ENCODE results near the gene PDE4A. TPM values are rescaled to one million over a fixed set of nuclear protein-coding genes. Genes with fewer than 3 reads are reported as not detected.

PDE4A gene
- total and polyA plus RNA-seq, 2 donors (not counting 3 experiments of a cell fraction or from before 2014, with no cell fraction given), result 3.8 to 10.0 TPM

- H3K4me3 ChIP-seq (replicated peaks in 1 of 3; ENCODE audit: insufficient read depth in 1 of 3, low read depth in 1 of 3, low read length in 3 of 3), result peak overlapping the region in 1 of 3 experiments; percentile 47
Measured at GRCh38 chr19:10432736-10433130, 12.4 kb downstream of the PDE4A start.

GRCh38 chr19:10433131-10433536 is 12.8 kb downstream of the PDE4A start:
- H3K9me3 ChIP-seq (replicated peaks; ENCODE audit: control insufficient read depth, insufficient read depth, low read length), result no peaks in the 10 kb centered on the region
- DNase-seq (ENCODE audit: low read depth, low spot score) (no peak), FAIRE-seq (no peak)
- no peaks in the 10 kb centered on the region for H3K79me2 ChIP-seq (ENCODE audit: control insufficient read depth, insufficient read depth, low read length)
- H3K4me1 ChIP-seq (ENCODE audit: control insufficient read depth, extremely low read depth, insufficient read depth, low read length), result peaks cover 20% of the 10 kb centered on the region
- no peak overlapping the region for H2AFZ ChIP-seq (ENCODE audit: low read depth, low read length)
- H3K9me1 ChIP-seq (replicated peaks; ENCODE audit: control insufficient read depth, extremely low read depth, insufficient read depth, low read length), result no peaks in the 10 kb centered on the region
- H3K4me2 ChIP-seq (ENCODE audit: insufficient read depth, low read length), result no peak overlapping the region
- no peaks in the 10 kb centered on the region for H4K20me1 ChIP-seq (replicated peaks; ENCODE audit: control insufficient read depth, extremely low read depth, insufficient read depth, low read length)
- dilution Hi-C loops (cut with MboI; ENCODE audit: extremely low pct_ligation_motif_present, low sequenced_read_pairs) (no loop called here), intact Hi-C loops (cut with micrococcal nuclease) (no loop called here)
- ChIA-PET POLR2A (no interaction called here), CTCF (no interaction called here)
- H3K9ac ChIP-seq (replicated peaks; ENCODE audit: extremely low read depth, insufficient read depth, low read length), result no peak overlapping the region
- H3K36me3 ChIP-seq (ENCODE audit: control insufficient read depth in 2 of 2, extremely low read depth in 1 of 2, insufficient read depth in 2 of 2, low read length in 2 of 2), result no peaks in the 10 kb centered on the region
- no peak overlapping the region for H3K27ac ChIP-seq (ENCODE audit: insufficient read depth, low read depth, low read length)
- TF ChIP-seq MYC (IDR thresholded peaks at IDR 0.05; ENCODE audit: low read depth, low read length) (no peak), FOS (IDR thresholded peaks at IDR 0.05; ENCODE audit: borderline replicate concordance, insufficient read depth, low read length) (no peak), JUN (IDR thresholded peaks at IDR 0.05; ENCODE audit: borderline replicate concordance, insufficient read depth, insufficient read length, low read depth) (no peak), MAX (IDR thresholded peaks at IDR 0.05; ENCODE audit: insufficient read depth, insufficient read length) (no peak), GATA2 (IDR thresholded peaks at IDR 0.05; ENCODE audit: insufficient read depth, insufficient read length, low read depth, low read length) (no peak), POLR2AphosphoS5 (IDR thresholded peaks at IDR 0.05; ENCODE audit: insufficient read depth, low read depth, low read length) (no peak), EZH2 (IDR thresholded peaks at IDR 0.05; ENCODE audit: borderline replicate concordance, low read depth, low read length, severe bottlenecking) (no peak), POLR2A (IDR thresholded peaks at IDR 0.05; ENCODE audit: low read depth, low read length) (no peak)
- TF ChIP-seq, protein P1, sequence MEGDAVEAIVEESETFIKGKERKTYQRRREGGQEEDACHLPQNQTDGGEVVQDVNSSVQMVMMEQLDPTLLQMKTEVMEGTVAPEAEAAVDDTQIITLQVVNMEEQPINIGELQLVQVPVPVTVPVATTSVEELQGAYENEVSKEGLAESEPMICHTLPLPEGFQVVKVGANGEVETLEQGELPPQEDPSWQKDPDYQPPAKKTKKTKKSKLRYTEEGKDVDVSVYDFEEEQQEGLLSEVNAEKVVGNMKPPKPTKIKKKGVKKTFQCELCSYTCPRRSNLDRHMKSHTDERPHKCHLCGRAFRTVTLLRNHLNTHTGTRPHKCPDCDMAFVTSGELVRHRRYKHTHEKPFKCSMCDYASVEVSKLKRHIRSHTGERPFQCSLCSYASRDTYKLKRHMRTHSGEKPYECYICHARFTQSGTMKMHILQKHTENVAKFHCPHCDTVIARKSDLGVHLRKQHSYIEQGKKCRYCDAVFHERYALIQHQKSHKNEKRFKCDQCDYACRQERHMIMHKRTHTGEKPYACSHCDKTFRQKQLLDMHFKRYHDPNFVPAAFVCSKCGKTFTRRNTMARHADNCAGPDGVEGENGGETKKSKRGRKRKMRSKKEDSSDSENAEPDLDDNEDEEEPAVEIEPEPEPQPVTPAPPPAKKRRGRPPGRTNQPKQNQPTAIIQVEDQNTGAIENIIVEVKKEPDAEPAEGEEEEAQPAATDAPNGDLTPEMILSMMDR (IDR thresholded peaks at IDR 0.05; ENCODE audit: extremely low read depth in 1 of 2, insufficient read depth in 1 of 2, low read depth in 1 of 2, low read length in 2 of 2), result no peak
- no TSS peak for BruUV-seq (replicated peaks)
- no peak overlapping the region for H3K4me3 ChIP-seq (replicated peaks in 1 of 3; ENCODE audit: insufficient read depth in 1 of 3, low read depth in 1 of 3, low read length in 3 of 3)
- H3K27me3 ChIP-seq (ENCODE audit: control insufficient read depth in 2 of 2, insufficient read depth in 2 of 2, low read length in 2 of 2), result no peaks in the 10 kb centered on the region

More at GRCh38 chr19:10432736-10433130, 12.4 kb downstream of the PDE4A start:
- H3K4me2 ChIP-seq (ENCODE audit: insufficient read depth, low read length), result peak overlapping the region; percentile 33
- TF ChIP-seq MYC (IDR thresholded peaks at IDR 0.05; ENCODE audit: low read depth, low read length) (no peak), GATA2 (IDR thresholded peaks at IDR 0.05; ENCODE audit: insufficient read depth, insufficient read length, low read depth, low read length) (no peak), MAX (IDR thresholded peaks at IDR 0.05; ENCODE audit: insufficient read depth, insufficient read length) (no peak)
- ChIA-PET POLR2A (no interaction called here), CTCF (no interaction called here)
- no peaks in the 10 kb centered on the region for H4K20me1 ChIP-seq (replicated peaks; ENCODE audit: control insufficient read depth, extremely low read depth, insufficient read depth, low read length)
- H3K36me3 ChIP-seq (ENCODE audit: control insufficient read depth in 2 of 2, extremely low read depth in 1 of 2, insufficient read depth in 2 of 2, low read length in 2 of 2), result no peaks in the 10 kb centered on the region
- no peak overlapping the region for H3K27ac ChIP-seq (ENCODE audit: insufficient read depth, low read depth, low read length)
- DNase-seq (ENCODE audit: low read depth, low spot score) (no peak), FAIRE-seq (no peak)
- H3K4me1 ChIP-seq (ENCODE audit: control insufficient read depth, extremely low read depth, insufficient read depth, low read length), result peaks cover 24% of the 10 kb centered on the region
- H3K79me2 ChIP-seq (ENCODE audit: control insufficient read depth, insufficient read depth, low read length), result no peaks in the 10 kb centered on the region
- dilution Hi-C loops (cut with MboI; ENCODE audit: extremely low pct_ligation_motif_present, low sequenced_read_pairs), result no loop called here
- no peaks in the 10 kb centered on the region for H3K9me1 ChIP-seq (replicated peaks; ENCODE audit: control insufficient read depth, extremely low read depth, insufficient read depth, low read length)
- H3K9ac ChIP-seq (replicated peaks; ENCODE audit: extremely low read depth, insufficient read depth, low read length), result no peak overlapping the region
- H2AFZ ChIP-seq (ENCODE audit: low read depth, low read length), result no peak overlapping the region
- intact Hi-C loops (cut with micrococcal nuclease), result no loop called here
- H3K9me3 ChIP-seq (replicated peaks; ENCODE audit: control insufficient read depth, insufficient read depth, low read length), result no peaks in the 10 kb centered on the region
- H3K27me3 ChIP-seq (ENCODE audit: control insufficient read depth in 2 of 2, insufficient read depth in 2 of 2, low read length in 2 of 2), result no peaks in the 10 kb centered on the region
- BruUV-seq (replicated peaks), result no TSS peak

Measured in endothelial cell of umbilical vein (primary cell).